ENCODE measurements around the gene HMCN2. TPM values are rescaled to one million over a fixed set of nuclear protein-coding genes. Genes with fewer than 3 reads are reported as not detected.
A peak's percentile ranks its signal among the peaks of the same experiment; 100 is the strongest.

The HMCN2 gene
- total RNA-seq, 4 donors from 2014 or later = 1.3 to 6.3 (median 3.5) TPM

- peaks cover 41% of the 10 kb centered on the region for H3K27me3 ChIP-seq
- H3K9me3 ChIP-seq = no peaks in the 10 kb centered on the region
- TF ChIP-seq CTCF (IDR thresholded peaks at IDR 0.05) (no peak), EP300 (IDR thresholded peaks at IDR 0.05) (no peak), POLR2A (IDR thresholded peaks at IDR 0.05) (no peak), POLR2AphosphoS5 (IDR thresholded peaks at IDR 0.05) (no peak)
- WGBS = 41% methylated on average over 11 of the region's 12 CpGs
- no peak overlapping the region for H3K4me3 ChIP-seq
- H3K27ac ChIP-seq = peak overlapping the region; percentile 65
- peaks cover 23% of the 10 kb centered on the region for H3K4me1 ChIP-seq
- no peak for DNase-seq (ENCODE audit: low spot score in 2 of 2)
- no peaks in the 10 kb centered on the region for H3K36me3 ChIP-seq
Measured at GRCh38 chr9:130289711-130290241, 24.2 kb downstream of the HMCN2 start.

GRCh38 chr9:130290291-130291181 is 25.0 kb downstream of the HMCN2 start:
- Histone ChIP-seq H3K27ac (peak overlapping the region; percentile 65), H3K4me1 (peaks cover 23% of the 10 kb centered on the region), H3K4me3 (no peak overlapping the region), H3K36me3 (no peaks in the 10 kb centered on the region), H3K27me3 (peaks cover 41% of the 10 kb centered on the region), H3K9me3 (no peaks in the 10 kb centered on the region)
- WGBS = 76% methylated on average over 13 of the region's 13 CpGs
- DNase-seq (ENCODE audit: low spot score in 2 of 2) = no peak
- TF ChIP-seq POLR2AphosphoS5 (IDR thresholded peaks at IDR 0.05) (peak in 2 of 3 donors; percentile 17 to 23), EP300 (IDR thresholded peaks at IDR 0.05) (no peak)

- Histone ChIP-seq H3K27ac (peak overlapping the region; percentile 44), H3K9me3 (no peaks in the 10 kb centered on the region), H3K27me3 (peaks cover 38% of the 10 kb centered on the region), H3K4me3 (no peak overlapping the region), H3K4me1 (peaks cover 23% of the 10 kb centered on the region), H3K36me3 (no peaks in the 10 kb centered on the region)
- TF ChIP-seq EP300 (IDR thresholded peaks at IDR 0.05) = no peak
- TF ChIP-seq POLR2A (IDR thresholded peaks at IDR 0.05) = no peak
- TF ChIP-seq CTCF (IDR thresholded peaks at IDR 0.05) = no peak
- TF ChIP-seq POLR2AphosphoS5 (IDR thresholded peaks at IDR 0.05) = no peak
- 61% methylated on average over 5 of the region's 5 CpGs for WGBS
- no peak for DNase-seq (ENCODE audit: low spot score in 2 of 2)
Measured at GRCh38 chr9:130291474-130291873, 25.9 kb downstream of the HMCN2 start.

- Histone ChIP-seq H3K27ac (peak overlapping the region; percentile 57), H3K4me1 (peaks cover 23% of the 10 kb centered on the region), H3K36me3 (no peaks in the 10 kb centered on the region), H3K9me3 (no peaks in the 10 kb centered on the region), H3K4me3 (no peak overlapping the region), H3K27me3 (peaks cover 33% of the 10 kb centered on the region)
- WGBS = 65% methylated on average over 6 of the region's 6 CpGs
- DNase-seq (ENCODE audit: low spot score in 2 of 2) = no peak
- no peak for TF ChIP-seq POLR2A (IDR thresholded peaks at IDR 0.05)
- TF ChIP-seq EP300 (IDR thresholded peaks at IDR 0.05) = no peak
- peak in 1 of 3 donors; percentile 8 for TF ChIP-seq POLR2AphosphoS5 (IDR thresholded peaks at IDR 0.05)
- no peak for TF ChIP-seq CTCF (IDR thresholded peaks at IDR 0.05)
Measured at GRCh38 chr9:130292106-130292505, 26.5 kb downstream of the HMCN2 start.

- TF ChIP-seq CTCF (IDR thresholded peaks at IDR 0.05) (no peak), EP300 (IDR thresholded peaks at IDR 0.05) (no peak), POLR2AphosphoS5 (IDR thresholded peaks at IDR 0.05) (no peak), POLR2A (IDR thresholded peaks at IDR 0.05) (no peak)
- H3K4me1 ChIP-seq = peaks cover 13% of the 10 kb centered on the region
- 77% methylated on average over 5 of the region's 6 CpGs for WGBS
Measured at GRCh38 chr9:130294664-130295063, 29.1 kb downstream of the HMCN2 start.

More at GRCh38 chr9:130294664-130295063, 29.1 kb downstream of the HMCN2 start:
- Histone ChIP-seq H3K27me3 (peaks cover 13% of the 10 kb centered on the region), H3K4me3 (no peak overlapping the region), H3K36me3 (no peaks in the 10 kb centered on the region), H3K27ac (no peak overlapping the region), H3K9me3 (no peaks in the 10 kb centered on the region)
- DNase-seq (ENCODE audit: low spot score in 2 of 2) = peak in 1 of 2 donors; percentile 43

Measured in suprapubic skin (tissue), 4 donors.